WTC11 (cell line): Measurements from ENCODE around the gene PTPRO. TPM values are rescaled to one million over a fixed set of nuclear protein-coding genes. Genes with fewer than 3 reads are reported as not detected.

Source experiments
- ATAC-seq: fragments of 200-7000 bp; cut with Tn5 transposase; 2 replicates; pipeline ENCODE4 v1.10.0; 2021; ENCODE audit warnings: mild to moderate bottlenecking, moderate library complexity
- Bru-seq: library from RNA; stranded (reverse); fragments of 400-500 nt; gene quantifications from one replicate; lab custom pipeline; 2021; lab: Mats Ljungman, UMichigan
- CTCF ChIA-PET: fragments of 300-600 bp; sonication (Branson Sonifier 250); formaldehyde crosslinking; loops from one replicate; lab custom pipeline; 2021; ENCODE audit warnings: antibody characterized with exemption; lab: Charles Lee
- POLR2A ChIA-PET: fragments of 350-600 bp; sonication (Branson Sonifier 250); formaldehyde crosslinking; loops from one replicate; lab custom pipeline; 2021; ENCODE audit warnings: antibody characterized with exemption; lab: Charles Lee
- DNase-seq: peaks from one replicate; pipeline ENCODE4 v3.0.0; 2021; ENCODE audit warnings: low spot score
- H3K27ac Mint-ChIP-seq: 2 replicates; pipeline ENCODE4 v1.8.0; 2021; ENCODE audit warnings: mixed read lengths
- H3K27me3 Mint-ChIP-seq: 2 replicates; pipeline ENCODE4 v1.8.0; 2021; ENCODE audit warnings: low read depth, mild to moderate bottlenecking, moderate library complexity, mixed read lengths
- H3K36me3 Mint-ChIP-seq: 2 replicates; pipeline ENCODE4 v1.8.0; 2021; ENCODE audit warnings: mixed read lengths
- H3K4me1 Mint-ChIP-seq: 2 replicates; pipeline ENCODE4 v1.8.0; 2022; ENCODE audit warnings: mixed read lengths
- H3K4me3 Mint-ChIP-seq: 2 replicates; pipeline ENCODE4 v1.8.0; 2021; ENCODE audit warnings: mild to moderate bottlenecking, moderate library complexity, mixed read lengths
- H3K9me3 Mint-ChIP-seq: 2 replicates; pipeline ENCODE4 v1.8.0; 2021; ENCODE audit warnings: mixed read lengths
- CREB1 ChIP-seq: sonication (generic); formaldehyde crosslinking; IDR thresholded peaks from 2 replicates; pipeline ENCODE4 v1.8.0; 2023; ENCODE audit warnings: mild to moderate bottlenecking, missing genetic modification reagents
- ESRRA ChIP-seq: sonication (generic); formaldehyde crosslinking; IDR thresholded peaks from 2 replicates; pipeline ENCODE4 v1.8.1; 2022; ENCODE audit warnings: mild to moderate bottlenecking, missing genetic modification reagents, borderline replicate concordance
- GTF2I ChIP-seq: fragments of 250-450 bp; sonication (Bioruptor Pico); conservative IDR thresholded peaks from 2 replicates; pipeline ENCODE4 v1.4.0; 2021; ENCODE audit warnings: mild to moderate bottlenecking
- NFATC4 ChIP-seq: fragments of 250-450 bp; sonication (Bioruptor Pico); IDR thresholded peaks from 2 replicates; pipeline ENCODE4 v1.9.0; 2021; ENCODE audit warnings: mild to moderate bottlenecking
- RELA ChIP-seq: sonication (generic); formaldehyde crosslinking; IDR thresholded peaks from 2 replicates; pipeline ENCODE4 v1.8.1; 2022; ENCODE audit warnings: missing genetic modification reagents, mild to moderate bottlenecking, borderline replicate concordance
- SMAD4 ChIP-seq: sonication (generic); formaldehyde crosslinking; IDR thresholded peaks from 2 replicates; pipeline ENCODE4 v1.8.0; 2022; ENCODE audit warnings: mild to moderate bottlenecking, missing genetic modification reagents
- long read RNA-seq, 3 experiments: library from RNA in 1 of 3; library from capped mRNA in 1 of 3; library from polyadenylated mRNA in 1 of 3; unstranded in 2 of 3; stranded (forward) in 1 of 3; transcript quantifications; one replicate each; pipeline ENCODE4 v2.0.0, GENCODE V29; 2021
- total RNA-seq: library from RNA; stranded (reverse); gene quantifications from 3 replicates; pipeline ENCODE4 v1.2.3, GENCODE V29; 2021
- TF ChIP-seq, protein P1 (sequence below): sonication (generic); formaldehyde crosslinking; IDR thresholded peaks from 2 replicates; pipeline ENCODE4 v1.8.1; 2023; ENCODE audit warnings: mild to moderate bottlenecking, missing genetic modification reagents, moderate library complexity
- TF ChIP-seq, protein P2 (sequence below): fragments of 250-450 bp; sonication (Bioruptor Pico); IDR thresholded peaks from 2 replicates; pipeline ENCODE4 v1.9.0; 2021; ENCODE audit warnings: mild to moderate bottlenecking
- TF ChIP-seq, protein P3 (sequence below): fragments of 250-450 bp; sonication (Bioruptor Pico); IDR thresholded peaks from 2 replicates; pipeline ENCODE4 v1.9.0; 2021; ENCODE audit warnings: mild to moderate bottlenecking
- TF ChIP-seq, protein P4 (sequence below): sonication (generic); formaldehyde crosslinking; IDR thresholded peaks from 2 replicates; pipeline ENCODE4 v1.8.1; 2023; ENCODE audit warnings: mild to moderate bottlenecking, missing genetic modification reagents
- TF ChIP-seq, protein P5 (sequence below): sonication (generic); formaldehyde crosslinking; IDR thresholded peaks from 2 replicates; pipeline ENCODE4 v1.8.0; 2022; ENCODE audit warnings: missing genetic modification reagents
- TF ChIP-seq, protein P6 (sequence below): fragments of 250-450 bp; sonication (Bioruptor Pico); IDR thresholded peaks from 2 replicates; pipeline ENCODE4 v1.9.0; 2021; ENCODE audit warnings: mild to moderate bottlenecking, borderline replicate concordance
- TF ChIP-seq, protein P7 (sequence below): fragments of 250-450 bp; sonication (Bioruptor Pico); IDR thresholded peaks from 2 replicates; pipeline ENCODE4 v2.1.2; 2022; ENCODE audit warnings: mild to moderate bottlenecking, moderate library complexity
- TF ChIP-seq, protein P8 (sequence below): sonication (generic); formaldehyde crosslinking; IDR thresholded peaks from 2 replicates; pipeline ENCODE4 v1.8.0; 2022; ENCODE audit warnings: mild to moderate bottlenecking, missing genetic modification reagents

PTPRO gene
- 0.57 to 1.1 TPM (median 1.0 TPM) in 3 replicates for total RNA-seq
- percentile 19 among the genes with signal in this experiment for Bru-seq, nascent RNA
- long read RNA-seq, experiment 1 = 0 reads
- long read RNA-seq, experiment 2, partial matches to known transcripts = 0 of 2 reads
- long read RNA-seq, experiment 2, other reads (novel, unspliced or antisense) = 2 of 2 reads
- long read RNA-seq, experiment 3, partial matches to known transcripts = 0 of 3 reads
- long read RNA-seq, experiment 3, other reads (novel, unspliced or antisense) = 0 of 3 reads

DNA sequence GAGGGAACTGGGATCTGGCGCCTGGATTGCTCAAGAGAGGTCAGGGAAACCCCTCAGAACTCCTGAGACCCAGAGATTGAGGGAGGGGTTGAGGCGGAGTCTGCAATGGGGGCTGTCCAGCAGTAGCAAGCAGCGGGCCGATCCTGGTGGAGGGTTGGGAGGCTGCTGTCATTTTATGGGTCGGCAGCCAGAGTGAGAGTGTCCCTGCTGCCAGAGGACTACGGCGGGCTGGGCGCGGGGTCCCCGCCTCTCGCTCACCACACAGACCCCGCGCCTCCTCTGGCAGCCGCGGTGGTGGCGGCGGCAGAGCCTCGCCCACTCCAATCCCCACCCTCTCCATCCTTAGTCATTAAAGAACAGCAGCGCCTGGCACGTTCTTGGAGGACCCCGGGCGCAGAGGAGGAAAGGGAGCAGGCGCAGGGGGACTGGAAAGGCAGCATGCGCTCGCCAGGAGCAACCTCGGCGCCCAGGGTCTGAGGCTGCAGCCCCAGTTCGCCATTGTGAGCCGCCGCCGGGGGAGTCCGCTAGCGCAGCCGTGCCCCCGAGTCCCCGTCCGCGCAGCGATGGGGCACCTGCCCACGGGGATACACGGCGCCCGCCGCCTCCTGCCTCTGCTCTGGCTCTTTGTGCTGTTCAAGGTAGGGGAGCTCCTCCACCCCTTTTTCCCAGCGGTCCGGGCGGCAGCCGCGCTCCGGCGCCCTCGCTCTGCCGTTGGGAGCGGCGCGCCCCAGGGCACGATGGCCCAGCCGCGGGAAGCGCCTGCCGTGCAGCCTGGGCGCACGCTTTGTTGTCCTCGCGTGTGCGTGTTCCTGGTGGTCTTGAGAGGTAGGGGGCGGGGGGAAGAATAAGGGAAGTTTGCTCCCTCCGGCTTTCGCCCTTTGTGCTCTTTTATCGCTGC, at the start of gene PTPRO:
PTPRO (plus strand) TSS at position 345 of the 898 bp plus-strand sequence.
- H3K27me3 Mint-ChIP-seq = peaks cover 38% of the 10 kb centered on the region
- H3K36me3 Mint-ChIP-seq = no peaks in the 10 kb centered on the region
- H3K9me3 Mint-ChIP-seq = no peaks in the 10 kb centered on the region
- ATAC-seq (peak; percentile 93), DNase-seq (peak; percentile 70)
- CTCF ChIA-PET = interaction anchor here (0.6 to 1.4 kb wide), 4 partner anchors 136 to 466 kb away, joined by 3 to 4 read pairs (median 3); no protein-coding TSS in a partner anchor
- H3K4me1 Mint-ChIP-seq = peaks cover 9% of the 10 kb centered on the region
- H3K27ac Mint-ChIP-seq = no peak within 1 kb of the TSS
- POLR2A ChIA-PET = no interaction called here
- H3K4me3 Mint-ChIP-seq = peak within 1 kb of the TSS; percentile 76
- TF ChIP-seq SMAD4 (CRISPR knock-in tag) (no peak), NFATC4 (no peak), CREB1 (CRISPR knock-in tag) (no peak), RELA (CRISPR knock-in tag) (no peak), ESRRA (CRISPR knock-in tag) (0 out of 2 replicates have a peak, but pooled peaks have one; percentile 20), GTF2I (CRISPR knock-in tag) (no peak)
- TF ChIP-seq, protein P1, sequence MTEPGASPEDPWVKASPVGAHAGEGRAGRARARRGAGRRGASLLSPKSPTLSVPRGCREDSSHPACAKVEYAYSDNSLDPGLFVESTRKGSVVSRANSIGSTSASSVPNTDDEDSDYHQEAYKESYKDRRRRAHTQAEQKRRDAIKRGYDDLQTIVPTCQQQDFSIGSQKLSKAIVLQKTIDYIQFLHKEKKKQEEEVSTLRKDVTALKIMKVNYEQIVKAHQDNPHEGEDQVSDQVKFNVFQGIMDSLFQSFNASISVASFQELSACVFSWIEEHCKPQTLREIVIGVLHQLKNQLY = no peak
- TF ChIP-seq, protein P2, sequence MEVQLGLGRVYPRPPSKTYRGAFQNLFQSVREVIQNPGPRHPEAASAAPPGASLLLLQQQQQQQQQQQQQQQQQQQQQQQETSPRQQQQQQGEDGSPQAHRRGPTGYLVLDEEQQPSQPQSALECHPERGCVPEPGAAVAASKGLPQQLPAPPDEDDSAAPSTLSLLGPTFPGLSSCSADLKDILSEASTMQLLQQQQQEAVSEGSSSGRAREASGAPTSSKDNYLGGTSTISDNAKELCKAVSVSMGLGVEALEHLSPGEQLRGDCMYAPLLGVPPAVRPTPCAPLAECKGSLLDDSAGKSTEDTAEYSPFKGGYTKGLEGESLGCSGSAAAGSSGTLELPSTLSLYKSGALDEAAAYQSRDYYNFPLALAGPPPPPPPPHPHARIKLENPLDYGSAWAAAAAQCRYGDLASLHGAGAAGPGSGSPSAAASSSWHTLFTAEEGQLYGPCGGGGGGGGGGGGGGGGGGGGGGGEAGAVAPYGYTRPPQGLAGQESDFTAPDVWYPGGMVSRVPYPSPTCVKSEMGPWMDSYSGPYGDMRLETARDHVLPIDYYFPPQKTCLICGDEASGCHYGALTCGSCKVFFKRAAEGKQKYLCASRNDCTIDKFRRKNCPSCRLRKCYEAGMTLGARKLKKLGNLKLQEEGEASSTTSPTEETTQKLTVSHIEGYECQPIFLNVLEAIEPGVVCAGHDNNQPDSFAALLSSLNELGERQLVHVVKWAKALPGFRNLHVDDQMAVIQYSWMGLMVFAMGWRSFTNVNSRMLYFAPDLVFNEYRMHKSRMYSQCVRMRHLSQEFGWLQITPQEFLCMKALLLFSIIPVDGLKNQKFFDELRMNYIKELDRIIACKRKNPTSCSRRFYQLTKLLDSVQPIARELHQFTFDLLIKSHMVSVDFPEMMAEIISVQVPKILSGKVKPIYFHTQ (CRISPR knock-in tag) = no peak
- TF ChIP-seq, protein P3, sequence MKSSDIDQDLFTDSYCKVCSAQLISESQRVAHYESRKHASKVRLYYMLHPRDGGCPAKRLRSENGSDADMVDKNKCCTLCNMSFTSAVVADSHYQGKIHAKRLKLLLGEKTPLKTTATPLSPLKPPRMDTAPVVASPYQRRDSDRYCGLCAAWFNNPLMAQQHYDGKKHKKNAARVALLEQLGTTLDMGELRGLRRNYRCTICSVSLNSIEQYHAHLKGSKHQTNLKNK (CRISPR knock-in tag) = no peak
- TF ChIP-seq, protein P4, sequence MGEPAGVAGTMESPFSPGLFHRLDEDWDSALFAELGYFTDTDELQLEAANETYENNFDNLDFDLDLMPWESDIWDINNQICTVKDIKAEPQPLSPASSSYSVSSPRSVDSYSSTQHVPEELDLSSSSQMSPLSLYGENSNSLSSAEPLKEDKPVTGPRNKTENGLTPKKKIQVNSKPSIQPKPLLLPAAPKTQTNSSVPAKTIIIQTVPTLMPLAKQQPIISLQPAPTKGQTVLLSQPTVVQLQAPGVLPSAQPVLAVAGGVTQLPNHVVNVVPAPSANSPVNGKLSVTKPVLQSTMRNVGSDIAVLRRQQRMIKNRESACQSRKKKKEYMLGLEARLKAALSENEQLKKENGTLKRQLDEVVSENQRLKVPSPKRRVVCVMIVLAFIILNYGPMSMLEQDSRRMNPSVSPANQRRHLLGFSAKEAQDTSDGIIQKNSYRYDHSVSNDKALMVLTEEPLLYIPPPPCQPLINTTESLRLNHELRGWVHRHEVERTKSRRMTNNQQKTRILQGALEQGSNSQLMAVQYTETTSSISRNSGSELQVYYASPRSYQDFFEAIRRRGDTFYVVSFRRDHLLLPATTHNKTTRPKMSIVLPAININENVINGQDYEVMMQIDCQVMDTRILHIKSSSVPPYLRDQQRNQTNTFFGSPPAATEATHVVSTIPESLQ (CRISPR knock-in tag) = no peak
- TF ChIP-seq, protein P5, sequence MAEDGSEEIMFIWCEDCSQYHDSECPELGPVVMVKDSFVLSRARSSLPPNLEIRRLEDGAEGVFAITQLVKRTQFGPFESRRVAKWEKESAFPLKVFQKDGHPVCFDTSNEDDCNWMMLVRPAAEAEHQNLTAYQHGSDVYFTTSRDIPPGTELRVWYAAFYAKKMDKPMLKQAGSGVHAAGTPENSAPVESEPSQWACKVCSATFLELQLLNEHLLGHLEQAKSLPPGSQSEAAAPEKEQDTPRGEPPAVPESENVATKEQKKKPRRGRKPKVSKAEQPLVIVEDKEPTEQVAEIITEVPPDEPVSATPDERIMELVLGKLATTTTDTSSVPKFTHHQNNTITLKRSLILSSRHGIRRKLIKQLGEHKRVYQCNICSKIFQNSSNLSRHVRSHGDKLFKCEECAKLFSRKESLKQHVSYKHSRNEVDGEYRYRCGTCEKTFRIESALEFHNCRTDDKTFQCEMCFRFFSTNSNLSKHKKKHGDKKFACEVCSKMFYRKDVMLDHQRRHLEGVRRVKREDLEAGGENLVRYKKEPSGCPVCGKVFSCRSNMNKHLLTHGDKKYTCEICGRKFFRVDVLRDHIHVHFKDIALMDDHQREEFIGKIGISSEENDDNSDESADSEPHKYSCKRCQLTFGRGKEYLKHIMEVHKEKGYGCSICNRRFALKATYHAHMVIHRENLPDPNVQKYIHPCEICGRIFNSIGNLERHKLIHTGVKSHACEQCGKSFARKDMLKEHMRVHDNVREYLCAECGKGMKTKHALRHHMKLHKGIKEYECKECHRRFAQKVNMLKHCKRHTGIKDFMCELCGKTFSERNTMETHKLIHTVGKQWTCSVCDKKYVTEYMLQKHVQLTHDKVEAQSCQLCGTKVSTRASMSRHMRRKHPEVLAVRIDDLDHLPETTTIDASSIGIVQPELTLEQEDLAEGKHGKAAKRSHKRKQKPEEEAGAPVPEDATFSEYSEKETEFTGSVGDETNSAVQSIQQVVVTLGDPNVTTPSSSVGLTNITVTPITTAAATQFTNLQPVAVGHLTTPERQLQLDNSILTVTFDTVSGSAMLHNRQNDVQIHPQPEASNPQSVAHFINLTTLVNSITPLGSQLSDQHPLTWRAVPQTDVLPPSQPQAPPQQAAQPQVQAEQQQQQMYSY (CRISPR knock-in tag) = no peak
- TF ChIP-seq, protein P6, sequence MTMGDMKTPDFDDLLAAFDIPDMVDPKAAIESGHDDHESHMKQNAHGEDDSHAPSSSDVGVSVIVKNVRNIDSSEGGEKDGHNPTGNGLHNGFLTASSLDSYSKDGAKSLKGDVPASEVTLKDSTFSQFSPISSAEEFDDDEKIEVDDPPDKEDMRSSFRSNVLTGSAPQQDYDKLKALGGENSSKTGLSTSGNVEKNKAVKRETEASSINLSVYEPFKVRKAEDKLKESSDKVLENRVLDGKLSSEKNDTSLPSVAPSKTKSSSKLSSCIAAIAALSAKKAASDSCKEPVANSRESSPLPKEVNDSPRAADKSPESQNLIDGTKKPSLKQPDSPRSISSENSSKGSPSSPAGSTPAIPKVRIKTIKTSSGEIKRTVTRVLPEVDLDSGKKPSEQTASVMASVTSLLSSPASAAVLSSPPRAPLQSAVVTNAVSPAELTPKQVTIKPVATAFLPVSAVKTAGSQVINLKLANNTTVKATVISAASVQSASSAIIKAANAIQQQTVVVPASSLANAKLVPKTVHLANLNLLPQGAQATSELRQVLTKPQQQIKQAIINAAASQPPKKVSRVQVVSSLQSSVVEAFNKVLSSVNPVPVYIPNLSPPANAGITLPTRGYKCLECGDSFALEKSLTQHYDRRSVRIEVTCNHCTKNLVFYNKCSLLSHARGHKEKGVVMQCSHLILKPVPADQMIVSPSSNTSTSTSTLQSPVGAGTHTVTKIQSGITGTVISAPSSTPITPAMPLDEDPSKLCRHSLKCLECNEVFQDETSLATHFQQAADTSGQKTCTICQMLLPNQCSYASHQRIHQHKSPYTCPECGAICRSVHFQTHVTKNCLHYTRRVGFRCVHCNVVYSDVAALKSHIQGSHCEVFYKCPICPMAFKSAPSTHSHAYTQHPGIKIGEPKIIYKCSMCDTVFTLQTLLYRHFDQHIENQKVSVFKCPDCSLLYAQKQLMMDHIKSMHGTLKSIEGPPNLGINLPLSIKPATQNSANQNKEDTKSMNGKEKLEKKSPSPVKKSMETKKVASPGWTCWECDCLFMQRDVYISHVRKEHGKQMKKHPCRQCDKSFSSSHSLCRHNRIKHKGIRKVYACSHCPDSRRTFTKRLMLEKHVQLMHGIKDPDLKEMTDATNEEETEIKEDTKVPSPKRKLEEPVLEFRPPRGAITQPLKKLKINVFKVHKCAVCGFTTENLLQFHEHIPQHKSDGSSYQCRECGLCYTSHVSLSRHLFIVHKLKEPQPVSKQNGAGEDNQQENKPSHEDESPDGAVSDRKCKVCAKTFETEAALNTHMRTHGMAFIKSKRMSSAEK (CRISPR knock-in tag) = no peak
- TF ChIP-seq, protein P7, sequence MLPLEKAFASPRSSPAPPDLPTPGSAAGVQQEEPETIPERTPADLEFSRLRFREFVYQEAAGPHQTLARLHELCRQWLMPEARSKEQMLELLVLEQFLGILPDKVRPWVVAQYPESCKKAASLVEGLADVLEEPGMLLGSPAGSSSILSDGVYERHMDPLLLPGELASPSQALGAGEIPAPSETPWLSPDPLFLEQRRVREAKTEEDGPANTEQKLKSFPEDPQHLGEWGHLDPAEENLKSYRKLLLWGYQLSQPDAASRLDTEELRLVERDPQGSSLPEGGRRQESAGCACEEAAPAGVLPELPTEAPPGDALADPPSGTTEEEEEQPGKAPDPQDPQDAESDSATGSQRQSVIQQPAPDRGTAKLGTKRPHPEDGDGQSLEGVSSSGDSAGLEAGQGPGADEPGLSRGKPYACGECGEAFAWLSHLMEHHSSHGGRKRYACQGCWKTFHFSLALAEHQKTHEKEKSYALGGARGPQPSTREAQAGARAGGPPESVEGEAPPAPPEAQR = no peak
- TF ChIP-seq, protein P8, sequence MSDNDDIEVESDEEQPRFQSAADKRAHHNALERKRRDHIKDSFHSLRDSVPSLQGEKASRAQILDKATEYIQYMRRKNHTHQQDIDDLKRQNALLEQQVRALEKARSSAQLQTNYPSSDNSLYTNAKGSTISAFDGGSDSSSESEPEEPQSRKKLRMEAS (CRISPR knock-in tag) = peak; percentile 80
